Measurements from ENCODE around the gene DENND2D.

DENND2D gene

GRCh38 chr1:111238056-111238795, 37.8 kb upstream of the DENND2D start:
- no peak for TF ChIP-seq CTCF (IDR thresholded peaks at IDR 0.05; ENCODE audit: low read depth, low read length, missing control alignments)
- no peak overlapping the region for H3K4me3 ChIP-seq (ENCODE audit: low read depth, low read length)
- no peak for DNase-seq (ENCODE audit: low read depth)
- in situ Hi-C loops (cut with HindIII; ENCODE audit: low sequenced_read_pairs), result no loop called here

GRCh38 chr1:111236806-111237205, 36.4 kb upstream of the DENND2D start:
- TF ChIP-seq CTCF (IDR thresholded peaks at IDR 0.05; ENCODE audit: low read depth, low read length, missing control alignments), result no peak
- no peak for DNase-seq (ENCODE audit: low read depth)
- H3K4me3 ChIP-seq (ENCODE audit: low read depth, low read length), result no peak overlapping the region
- in situ Hi-C loops (cut with HindIII; ENCODE audit: low sequenced_read_pairs), result no loop called here

- TF ChIP-seq CTCF (IDR thresholded peaks at IDR 0.05; ENCODE audit: low read depth, low read length, missing control alignments), result no peak
- no peak overlapping the region for H3K4me3 ChIP-seq (ENCODE audit: low read depth, low read length)
- in situ Hi-C loops (cut with HindIII; ENCODE audit: low sequenced_read_pairs), result no loop called here
- no peak for DNase-seq (ENCODE audit: low read depth)
These were observed 35.9 kb upstream of the DENND2D start for GRCh38 chr1:111236379-111236778.

GRCh38 chr1:111234866-111235265, 34.4 kb upstream of the DENND2D start:
- no peak for TF ChIP-seq CTCF (IDR thresholded peaks at IDR 0.05; ENCODE audit: low read depth, low read length, missing control alignments)
- in situ Hi-C loops (cut with HindIII; ENCODE audit: low sequenced_read_pairs), result no loop called here
- DNase-seq (ENCODE audit: low read depth), result no peak
- no peak overlapping the region for H3K4me3 ChIP-seq (ENCODE audit: low read depth, low read length)

GRCh38 chr1:111234258-111234657, 33.8 kb upstream of the DENND2D start:
- no peak for DNase-seq (ENCODE audit: low read depth)

GRCh38 chr1:111232134-111232533, 31.7 kb upstream of the DENND2D start:
- no peak overlapping the region for H3K4me3 ChIP-seq (ENCODE audit: low read depth, low read length)
- no peak for TF ChIP-seq CTCF (IDR thresholded peaks at IDR 0.05; ENCODE audit: low read depth, low read length, missing control alignments)
- no peak for DNase-seq (ENCODE audit: low read depth)
- in situ Hi-C loops (cut with HindIII; ENCODE audit: low sequenced_read_pairs), result no loop called here

More at GRCh38 chr1:111234258-111234657, 33.8 kb upstream of the DENND2D start:
- in situ Hi-C loops (cut with HindIII; ENCODE audit: low sequenced_read_pairs), result no loop called here
- H3K4me3 ChIP-seq (ENCODE audit: low read depth, low read length), result no peak overlapping the region
- no peak for TF ChIP-seq CTCF (IDR thresholded peaks at IDR 0.05; ENCODE audit: low read depth, low read length, missing control alignments)
